GM18873 (cell line): ENCODE data around the gene BLTP2.
"Not testable (repeated sequence)": the region's sequence is repeated elsewhere in the genome, so short reads cannot be mapped to it uniquely, and the experiment has no call there.

Experiments used
- ATAC-seq: cut with Tn5 transposase; IDR thresholded peaks from one replicate; pipeline ENCODE4 v1.9.1; 2021; ENCODE audit warnings: mild to moderate bottlenecking, moderate library complexity, moderate number of reproducible peaks; ENCODE audit not compliant: unreplicated experiment, low FRiP score

The BLTP2 gene

GRCh38 chr17:28644787-28645575 lies at the start of gene BLTP2:
Gene BLTP2 (minus strand): TSS chr17:28645158. CDS start chr17:28645056, 102 bp downstream.
- ATAC-seq = peak; percentile 80

GRCh38 chr17:28693869-28694268 lies 48.9 kb upstream of the BLTP2 start:
- ATAC-seq = no peak

GRCh38 chr17:28689011-28689410 lies 44.1 kb upstream of the BLTP2 start:
- ATAC-seq = no peak

GRCh38 chr17:28688481-28688880 lies 43.5 kb upstream of the BLTP2 start:
- no peak for ATAC-seq

- no peak for ATAC-seq
Observed at GRCh38 chr17:28686296-28686695, 41.3 kb upstream of the BLTP2 start.

GRCh38 chr17:28685366-28685765 lies 40.4 kb upstream of the BLTP2 start:
- no peak for ATAC-seq

GRCh38 chr17:28684963-28685362 lies 40.0 kb upstream of the BLTP2 start:
- no peak for ATAC-seq

- ATAC-seq = no peak
Observed at GRCh38 chr17:28682655-28683054, 37.7 kb upstream of the BLTP2 start.

- no peak for ATAC-seq
Observed at GRCh38 chr17:28675980-28676379, 31.0 kb upstream of the BLTP2 start.

- ATAC-seq = no peak
Observed at GRCh38 chr17:28675490-28675889, 30.5 kb upstream of the BLTP2 start.

- no peak for ATAC-seq
Observed at GRCh38 chr17:28669918-28670317, 25.0 kb upstream of the BLTP2 start.

- no peak for ATAC-seq
Observed at GRCh38 chr17:28667870-28668269, 22.9 kb upstream of the BLTP2 start.

- ATAC-seq = no peak
Observed at GRCh38 chr17:28665994-28666393, 21.0 kb upstream of the BLTP2 start.

- no peak for ATAC-seq
Observed at GRCh38 chr17:28663723-28664122, 18.8 kb upstream of the BLTP2 start.

- no peak for ATAC-seq
Observed at GRCh38 chr17:28662527-28662829, 17.5 kb upstream of the BLTP2 start.

- peak; percentile 74 for ATAC-seq
Observed at GRCh38 chr17:28661635-28662526, 16.9 kb upstream of the BLTP2 start, which contains the start of the genes SDF2 and SUPT6H. Gene SDF2 (minus strand): TSS chr17:28661906. CDS start chr17:28661876, 30 bp downstream. Gene SUPT6H (plus strand): TSS chr17:28662205. CDS start chr17:28673402, 11,197 bp downstream.

GRCh38 chr17:28659497-28659881 lies 14.5 kb upstream of the BLTP2 start:
- not testable (repeated sequence) for ATAC-seq

GRCh38 chr17:28658766-28659496 lies 14.0 kb upstream of the BLTP2 start:
- ATAC-seq = not testable (repeated sequence)

- not testable (repeated sequence) for ATAC-seq
Observed at GRCh38 chr17:28658342-28658741, 13.4 kb upstream of the BLTP2 start.

- ATAC-seq = no peak
Observed at GRCh38 chr17:28657756-28658155, 12.8 kb upstream of the BLTP2 start.

- no peak for ATAC-seq
Observed at GRCh38 chr17:28655160-28655559, 10.2 kb upstream of the BLTP2 start.
